Liver (tissue), 9 donors: ENCODE data around the gene TULP4. TPM values are rescaled to one million over a fixed set of nuclear protein-coding genes. Genes with fewer than 3 reads are reported as not detected.

Experiments
- DNase-seq: peaks from one replicate; pipeline ENCODE4 v3.0.0-alpha.2; 2017; ENCODE audit warnings: low spot score
- H3K27ac ChIP-seq, 2 donors: one replicate each; pipeline ENCODE4 v1.7.0; 2013; ENCODE audit warnings: inconsistent platforms in 2 of 2, low read length in 2 of 2, control low read depth in 1 of 2, low read depth in 1 of 2, mild to moderate bottlenecking in 1 of 2
- H3K27me3 ChIP-seq, 4 donors: one replicate each; pipeline versions ENCODE4 v1.6.1 to v1.7.0; 2013; ENCODE audit warnings: low read length in 3 of 4, inconsistent platforms in 1 of 4, mild to moderate bottlenecking in 1 of 4, moderate library complexity in 1 of 4; ENCODE audit not compliant: control insufficient read depth in 4 of 4, insufficient read depth in 4 of 4
- H3K36me3 ChIP-seq, 4 donors: one replicate each; pipeline versions ENCODE4 v1.6.1 to v1.7.0; 2013; ENCODE audit warnings: low read length in 3 of 4, mild to moderate bottlenecking in 3 of 4, low read depth in 1 of 4, moderate library complexity in 1 of 4; ENCODE audit not compliant: control insufficient read depth in 4 of 4, insufficient read depth in 3 of 4
- H3K4me1 ChIP-seq, 4 donors: one replicate each; pipeline versions ENCODE4 v1.6.1 to v1.7.0; 2013; ENCODE audit warnings: low read length in 3 of 4, mild to moderate bottlenecking in 3 of 4, moderate library complexity in 1 of 4; ENCODE audit not compliant: control insufficient read depth in 4 of 4, insufficient read depth in 4 of 4
- H3K4me3 ChIP-seq, 3 donors: one replicate each; pipeline versions ENCODE4 v1.6.1 to v1.7.0; 2013; ENCODE audit warnings: low read length in 3 of 3, control low read depth in 1 of 3, low read depth in 1 of 3, mild to moderate bottlenecking in 1 of 3
- H3K9ac ChIP-seq, 2 donors: one replicate each; pipeline ENCODE4 v1.7.0; 2013; ENCODE audit warnings: low read length in 2 of 2, mild to moderate bottlenecking in 2 of 2, moderate library complexity in 2 of 2, control low read depth in 1 of 2, low read depth in 1 of 2
- H3K9me3 ChIP-seq, 4 donors: one replicate each; pipeline versions ENCODE4 v1.6.1 to v1.7.0; 2013; ENCODE audit warnings: low read length in 3 of 4; ENCODE audit not compliant: control insufficient read depth in 4 of 4
- ATF3 ChIP-seq: IDR thresholded peaks from 2 replicates; pipeline ENCODE4 v1.6.1; 2016; ENCODE audit warnings: antibody characterized with exemption
- CTCF ChIP-seq: fragments of 150-350 bp; IDR thresholded peaks from 2 replicates; pipeline ENCODE4 v1.5.1; 2017; ENCODE audit warnings: improper control_type of control experiment, low read depth, low read length; ENCODE audit not compliant: missing input control
- EGR1 ChIP-seq, 2 donors: IDR thresholded peaks; 2 replicates each; pipeline ENCODE4 v1.6.1; 2016 to 2018; ENCODE audit warnings: antibody characterized with exemption in 2 of 2, low read depth in 2 of 2
- FOXA1 ChIP-seq: IDR thresholded peaks from 2 replicates; pipeline ENCODE4 v1.6.1; 2016; ENCODE audit warnings: antibody characterized with exemption
- FOXA2 ChIP-seq: IDR thresholded peaks from 2 replicates; pipeline ENCODE4 v1.6.1; 2016; ENCODE audit warnings: antibody characterized with exemption
- HNF4A ChIP-seq, 2 donors: conservative IDR thresholded peaks; 2 replicates each; pipeline ENCODE4 v1.6.1; 2016; ENCODE audit warnings: antibody characterized with exemption in 2 of 2, mild to moderate bottlenecking in 2 of 2
- HNF4G ChIP-seq: IDR thresholded peaks from 2 replicates; pipeline ENCODE4 v1.6.1; 2016; ENCODE audit warnings: antibody characterized with exemption
- JUND ChIP-seq, 2 donors: IDR thresholded peaks; 2 replicates each; pipeline ENCODE4 v1.6.1; 2016; ENCODE audit warnings: antibody characterized with exemption in 2 of 2
- MAX ChIP-seq: IDR thresholded peaks from 2 replicates; pipeline ENCODE4 v1.6.1; 2016; ENCODE audit warnings: antibody characterized with exemption
- NR2F2 ChIP-seq: IDR thresholded peaks from 2 replicates; pipeline ENCODE4 v1.6.1; 2016; ENCODE audit warnings: antibody characterized with exemption
- RAD21 ChIP-seq, 2 donors: IDR thresholded peaks; 2 replicates each; pipeline ENCODE4 v1.6.1; 2016; ENCODE audit warnings: antibody characterized with exemption in 2 of 2, mild to moderate bottlenecking in 2 of 2
- REST ChIP-seq: IDR thresholded peaks from 2 replicates; pipeline ENCODE4 v1.6.1; 2016; ENCODE audit warnings: antibody characterized with exemption, mild to moderate bottlenecking
- RXRA ChIP-seq, 2 donors: IDR thresholded peaks; 2 replicates each; pipeline ENCODE4 v1.6.1; 2017 to 2018; ENCODE audit warnings: antibody characterized with exemption in 2 of 2, mild to moderate bottlenecking in 1 of 2
- SP1 ChIP-seq: IDR thresholded peaks from 2 replicates; pipeline ENCODE4 v1.6.1; 2018; ENCODE audit warnings: antibody characterized with exemption, mild to moderate bottlenecking
- TAF1 ChIP-seq: conservative IDR thresholded peaks from 2 replicates; pipeline ENCODE4 v1.6.1; 2016; ENCODE audit warnings: antibody characterized with exemption, mild to moderate bottlenecking
- YY1 ChIP-seq: IDR thresholded peaks from 2 replicates; pipeline ENCODE4 v1.6.1; 2016; ENCODE audit warnings: antibody characterized with exemption, mild to moderate bottlenecking
- ZBTB33 ChIP-seq: IDR thresholded peaks from 2 replicates; pipeline ENCODE4 v1.6.1; 2016; ENCODE audit warnings: antibody characterized with exemption
- WGBS: extraction: QIAGEN DNeasy Blood & Tissue Kit; methylation state at CpG from one replicate; pipeline ENCODE4 v1.1.7; 2013; 5-methylcytosine and 5-hydroxymethylcytosine counted together
- polyA plus RNA-seq, 2 donors: library from polyadenylated mRNA; stranded (reverse) in 1 of 2; unstranded in 1 of 2; fragments of 200-250 nt in 1 of 2; fragments of >200 nt in 1 of 2; fragmentation: Nextera tagmentation in 1 of 2; extraction: Ambion mirVana in 1 of 2; gene quantifications; one replicate each; pipeline versions ENCODE4 v1.2.1 to v1.2.3, GENCODE V29; 2013 to 2015
- total RNA-seq, 2 donors: library from RNA; depleted of rRNA; stranded (reverse); fragments of >200 nt; gene quantifications; one replicate each; pipeline ENCODE4 v1.2.3, GENCODE V29; 2014
- donor health status: healthy.
- donor health status: healthy.
- donor health status: healthy.
- donor health status: healthy.
- donor health status: healthy.

The TULP4 gene
- total and polyA plus RNA-seq, 4 donors = 2.2 to 53.3 (median 18.0) TPM

- TF ChIP-seq JUND (IDR thresholded peaks at IDR 0.05) (no peak), EGR1 (IDR thresholded peaks at IDR 0.05; ENCODE audit: low read depth in 2 of 2) (no peak), FOXA2 (no peak)
Measured at GRCh38 chr6:158358450-158359077, 46.3 kb downstream of the TULP4 start (continued).

- Histone ChIP-seq H3K36me3 (peaks cover 0 to 2% (median 0%) of the 10 kb centered on the region in 4 donors), H3K9ac (no peak overlapping the region), H3K4me1 (no peaks in the 10 kb centered on the region), H3K4me3 (no peak overlapping the region), H3K9me3 (no peaks in the 10 kb centered on the region), H3K27me3 (no peaks in the 10 kb centered on the region), H3K27ac (no peak overlapping the region)
- TF ChIP-seq HNF4G = no peak
- DNase-seq = no peak
Measured at GRCh38 chr6:158361068-158361467, 48.8 kb downstream of the TULP4 start.

- no peak overlapping the region for H3K9ac ChIP-seq
- no peaks in the 10 kb centered on the region for H3K4me1 ChIP-seq
- no peaks in the 10 kb centered on the region for H3K27me3 ChIP-seq
- no peaks in the 10 kb centered on the region for H3K9me3 ChIP-seq
- TF ChIP-seq FOXA2 (no peak), ATF3 (no peak), FOXA1 (no peak), EGR1 (IDR thresholded peaks at IDR 0.05; ENCODE audit: low read depth in 2 of 2) (no peak), RXRA (IDR thresholded peaks at IDR 0.05) (no peak), MAX (no peak), NR2F2 (no peak), HNF4A (conservative IDR thresholded peaks at IDR 0.05) (no peak), HNF4G (no peak), TAF1 (no peak), YY1 (no peak), RAD21 (IDR thresholded peaks at IDR 0.05) (no peak)
- no peak overlapping the region for H3K27ac ChIP-seq
- H3K4me3 ChIP-seq = no peak overlapping the region
- no peak for DNase-seq
- 94% methylated on average over 5 of the region's 5 CpGs for WGBS
- H3K36me3 ChIP-seq = peaks cover 0 to 2% (median 0%) of the 10 kb centered on the region in 4 donors
Measured at GRCh38 chr6:158361961-158362669, 49.9 kb downstream of the TULP4 start.

- TF ChIP-seq REST = no peak
- no peak for TF ChIP-seq ATF3
- TF ChIP-seq NR2F2 = no peak
- no peak for TF ChIP-seq SP1
- TF ChIP-seq YY1 = no peak
- no peak for TF ChIP-seq FOXA2
- no peak for TF ChIP-seq RAD21 (IDR thresholded peaks at IDR 0.05)
- no peak for TF ChIP-seq ZBTB33
- TF ChIP-seq CTCF = no peak
- no peak for TF ChIP-seq FOXA1
- TF ChIP-seq TAF1 = no peak
- no peak for TF ChIP-seq HNF4G
- H3K27ac ChIP-seq = no peak overlapping the region
- 82% methylated on average over 6 of the region's 6 CpGs for WGBS
Measured at GRCh38 chr6:158366363-158366762, 54.1 kb downstream of the TULP4 start.

More at GRCh38 chr6:158366363-158366762, 54.1 kb downstream of the TULP4 start:
- Histone ChIP-seq H3K4me3 (no peak overlapping the region), H3K4me1 (no peaks in the 10 kb centered on the region), H3K9ac (no peak overlapping the region), H3K9me3 (no peaks in the 10 kb centered on the region), H3K36me3 (peaks cover 0 to 2% (median 0%) of the 10 kb centered on the region in 4 donors), H3K27me3 (no peaks in the 10 kb centered on the region)
- DNase-seq = no peak
